Body of pancreas (tissue), 4 donors: ENCODE measurements around the gene UBE2J1. TPM values are rescaled to one million over a fixed set of nuclear protein-coding genes. Genes with fewer than 3 reads are reported as not detected.
"Not testable (repeated sequence)": the region's sequence is repeated elsewhere in the genome, so short reads cannot be mapped to it uniquely, and the experiment has no call there.

Experiments used
- ATAC-seq: fragments of 150-250 bp; one replicate; pipeline ENCODE4 v1.9.1; 2016
- DNase-seq, 4 donors: peaks; one replicate each; pipeline ENCODE4 v3.0.0-alpha.2; 2019
- H3K27ac ChIP-seq, 4 donors: fragments of 200-600 bp; sonication (generic); 1 replicate in 3 of 4; 2 replicates in 1 of 4; pipeline versions ENCODE4 v1.5.1 to v1.6.1; 2016 to 2019; ENCODE audit warnings: mild to moderate bottlenecking in 1 of 4, mixed read lengths in 1 of 4, moderate library complexity in 1 of 4
- H3K27me3 ChIP-seq, 2 donors: fragments of 200-600 bp; sonication (generic); one replicate each; pipeline ENCODE4 v1.6.0; 2016; ENCODE audit warnings: mild to moderate bottlenecking in 1 of 2
- H3K36me3 ChIP-seq, 2 donors: fragments of 200-600 bp; sonication (generic); replicated peaks in 1 of 2; 2 replicates each; pipeline ENCODE4 v1.5.1; 2016; ENCODE audit warnings: low read depth in 2 of 2; ENCODE audit not compliant: insufficient read depth in 1 of 2
- H3K4me1 ChIP-seq: fragments of 200-600 bp; sonication (generic); one replicate; pipeline ENCODE4 v1.6.0; 2016
- H3K4me3 ChIP-seq, 2 donors: fragments of 200-600 bp; sonication (generic); 1 replicate in 1 of 2; 2 replicates in 1 of 2; pipeline ENCODE4 v1.5.1; 2016 to 2019
- H3K9me3 ChIP-seq, 3 donors: fragments of 200-600 bp; sonication (generic); 1 replicate in 2 of 3; 2 replicates in 1 of 3; pipeline ENCODE4 v1.5.1; 2016
- POLR2A ChIP-seq, 3 donors: fragments of 450-650 bp; IDR thresholded peaks; one replicate each; pipeline ENCODE4 v1.6.1; 2016; ENCODE audit warnings: antibody characterized with exemption in 3 of 3, mild to moderate bottlenecking in 2 of 3
- WGBS, 2 donors: methylation state at CpG; one replicate each; pipeline ENCODE4 v1.1.5; 2017; 5-methylcytosine and 5-hydroxymethylcytosine counted together
- intact Hi-C: fragments of 100-400 bp; cut with DNase I; formaldehyde crosslinking; loops from one replicate; pipeline ENCODE4 v1.15.1; 2023
- total RNA-seq, 2 donors: library from RNA; depleted of rRNA; stranded (reverse); fragments of >200 nt; gene quantifications; one replicate each; pipeline ENCODE4 v1.1.0, GENCODE V29; 2016
- TF ChIP-seq, protein P1 (sequence below), 7 experiments: fragments of 450-650 bp in 4 of 7; fragments of 200-600 bp in 3 of 7; sonication (generic) in 3 of 7; IDR thresholded peaks; one replicate each; pipeline ENCODE4 v1.5.1; 2016 to 2019; ENCODE audit warnings: antibody characterized with exemption in 7 of 7

The UBE2J1 gene
- total RNA-seq, 2 donors from 2014 or later = 23.4 to 27.8 TPM

DNA sequence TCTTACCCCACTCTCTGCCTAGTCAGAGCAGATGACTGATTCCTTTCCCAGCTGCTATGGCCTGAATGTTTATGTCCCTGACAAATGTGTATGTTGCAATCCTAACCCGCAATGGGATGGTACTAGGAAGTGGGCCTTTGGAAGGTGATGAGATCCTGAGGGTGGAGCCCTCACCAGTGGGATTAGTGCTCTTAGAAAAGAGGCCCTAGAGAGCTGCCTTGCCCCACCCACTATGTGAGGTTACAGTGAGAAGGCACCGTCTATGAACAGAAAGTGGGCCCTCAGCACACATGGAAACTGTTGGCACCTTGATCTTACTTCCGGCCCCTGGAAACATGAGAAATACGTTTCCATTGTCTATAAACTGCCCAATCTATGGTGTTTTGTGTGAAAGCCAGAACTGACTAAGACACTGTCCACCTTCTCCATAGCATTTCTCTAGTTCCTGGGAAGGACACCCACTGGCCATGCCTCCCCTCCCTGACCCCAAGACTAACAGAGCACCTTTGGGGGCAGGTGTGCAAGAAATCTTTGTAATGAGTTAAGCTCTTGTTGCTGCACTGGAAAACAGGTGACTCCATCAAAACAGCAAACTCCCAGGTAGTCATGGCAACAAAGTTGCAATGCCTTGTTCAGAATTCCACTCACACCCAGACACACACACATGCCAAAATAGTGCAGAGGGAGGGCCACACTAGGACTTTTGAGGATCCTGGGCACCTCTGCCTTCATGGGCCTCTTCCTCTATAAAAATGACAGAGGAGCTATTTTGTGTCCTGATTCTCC is 53.6 kb downstream of the UBE2J1 start:
- ATAC-seq = no peak
- DNase-seq = no peak
- Histone ChIP-seq H3K9me3 (no peaks in the 10 kb centered on the region), H3K4me3 (no peak overlapping the region), H3K27ac (no peak overlapping the region), H3K4me1 (no peaks in the 10 kb centered on the region), H3K36me3 (no peaks in the 10 kb centered on the region), H3K27me3 (no peaks in the 10 kb centered on the region)
- no peak for TF ChIP-seq POLR2A (IDR thresholded peaks at IDR 0.05)
- TF ChIP-seq, protein P1, sequence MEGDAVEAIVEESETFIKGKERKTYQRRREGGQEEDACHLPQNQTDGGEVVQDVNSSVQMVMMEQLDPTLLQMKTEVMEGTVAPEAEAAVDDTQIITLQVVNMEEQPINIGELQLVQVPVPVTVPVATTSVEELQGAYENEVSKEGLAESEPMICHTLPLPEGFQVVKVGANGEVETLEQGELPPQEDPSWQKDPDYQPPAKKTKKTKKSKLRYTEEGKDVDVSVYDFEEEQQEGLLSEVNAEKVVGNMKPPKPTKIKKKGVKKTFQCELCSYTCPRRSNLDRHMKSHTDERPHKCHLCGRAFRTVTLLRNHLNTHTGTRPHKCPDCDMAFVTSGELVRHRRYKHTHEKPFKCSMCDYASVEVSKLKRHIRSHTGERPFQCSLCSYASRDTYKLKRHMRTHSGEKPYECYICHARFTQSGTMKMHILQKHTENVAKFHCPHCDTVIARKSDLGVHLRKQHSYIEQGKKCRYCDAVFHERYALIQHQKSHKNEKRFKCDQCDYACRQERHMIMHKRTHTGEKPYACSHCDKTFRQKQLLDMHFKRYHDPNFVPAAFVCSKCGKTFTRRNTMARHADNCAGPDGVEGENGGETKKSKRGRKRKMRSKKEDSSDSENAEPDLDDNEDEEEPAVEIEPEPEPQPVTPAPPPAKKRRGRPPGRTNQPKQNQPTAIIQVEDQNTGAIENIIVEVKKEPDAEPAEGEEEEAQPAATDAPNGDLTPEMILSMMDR (IDR thresholded peaks at IDR 0.05) = no peak
- intact Hi-C loops = no loop called here
- 74 to 82% methylated on average over 4 of the region's 4 CpGs for WGBS, 2 donors

DNA sequence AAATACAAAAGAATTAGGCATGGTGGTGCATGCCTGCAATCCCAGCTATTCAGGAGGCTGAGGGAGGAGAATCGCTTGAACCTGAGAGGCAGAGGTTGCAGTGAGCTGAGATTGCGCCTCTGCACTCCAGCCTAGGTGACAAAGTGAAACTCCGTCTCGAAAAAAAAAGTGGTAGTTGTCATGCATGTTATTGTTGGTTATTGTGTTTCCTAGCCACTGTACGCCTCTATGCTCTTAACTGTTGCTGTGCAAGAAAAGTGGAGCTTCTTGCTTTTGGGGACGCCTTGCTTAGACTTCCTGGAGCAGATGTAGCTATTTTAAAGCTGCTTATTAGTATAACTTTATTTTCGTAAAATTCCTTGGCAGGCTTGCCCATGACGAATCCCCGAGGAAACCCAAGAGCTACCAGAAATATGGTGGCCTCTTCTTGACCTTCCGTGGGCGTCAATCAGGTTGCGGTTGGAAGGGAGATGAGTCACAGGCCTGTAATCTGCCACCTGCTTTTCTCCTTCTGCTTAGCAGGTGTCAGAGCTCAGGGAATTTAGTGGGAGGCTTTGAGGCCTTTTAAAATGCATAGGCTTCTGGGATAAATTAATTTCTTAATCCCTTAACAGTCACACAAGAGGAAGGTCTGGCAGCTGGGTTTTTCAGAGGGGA is 54.7 kb downstream of the UBE2J1 start:
- H3K36me3 ChIP-seq = no peaks in the 10 kb centered on the region
- TF ChIP-seq, protein P1 (IDR thresholded peaks at IDR 0.05) = no peak
- no peak for TF ChIP-seq POLR2A (IDR thresholded peaks at IDR 0.05)
- no peak overlapping the region for H3K27ac ChIP-seq
- intact Hi-C loops = no loop called here
- H3K27me3 ChIP-seq = no peaks in the 10 kb centered on the region
- H3K9me3 ChIP-seq = no peaks in the 10 kb centered on the region
- DNase-seq = peak in 1 of 4 donors; percentile 48
- peak; percentile 68 for ATAC-seq
- no peaks in the 10 kb centered on the region for H3K4me1 ChIP-seq
- no peak overlapping the region for H3K4me3 ChIP-seq
- WGBS, 2 donors = 77 to 84% methylated on average over 12 of the region's 12 CpGs

DNA sequence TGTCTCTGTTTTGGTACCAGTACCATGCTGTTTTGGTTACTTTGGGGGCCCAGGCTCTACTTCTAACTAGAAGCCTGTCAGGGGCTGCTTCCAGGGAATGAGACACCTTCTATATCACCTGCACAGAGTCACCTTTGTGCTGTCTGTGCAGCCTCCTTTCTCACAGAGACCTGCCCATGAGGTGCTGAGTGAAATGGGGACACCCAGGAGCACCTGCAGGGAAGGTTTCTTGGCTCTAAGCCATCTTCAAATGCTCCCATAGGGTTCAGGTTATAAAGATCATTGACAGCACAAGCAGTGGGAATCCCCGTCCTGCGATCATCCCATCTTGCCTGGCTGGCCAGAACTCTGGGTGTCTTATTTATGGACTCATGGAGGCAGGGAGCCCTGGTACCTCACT is 56.5 kb downstream of the UBE2J1 start:
- TF ChIP-seq, protein P1 (IDR thresholded peaks at IDR 0.05) = no peak
- no peak for TF ChIP-seq POLR2A (IDR thresholded peaks at IDR 0.05)
- ATAC-seq (no peak), DNase-seq (no peak)
- intact Hi-C loops = no loop called here
- Histone ChIP-seq H3K36me3 (no peaks in the 10 kb centered on the region), H3K4me3 (no peak overlapping the region), H3K27ac (no peak overlapping the region), H3K9me3 (no peaks in the 10 kb centered on the region), H3K4me1 (no peaks in the 10 kb centered on the region), H3K27me3 (no peaks in the 10 kb centered on the region)
- WGBS, 2 donors = 86% methylated on average over 2 of the region's 2 CpGs

DNA sequence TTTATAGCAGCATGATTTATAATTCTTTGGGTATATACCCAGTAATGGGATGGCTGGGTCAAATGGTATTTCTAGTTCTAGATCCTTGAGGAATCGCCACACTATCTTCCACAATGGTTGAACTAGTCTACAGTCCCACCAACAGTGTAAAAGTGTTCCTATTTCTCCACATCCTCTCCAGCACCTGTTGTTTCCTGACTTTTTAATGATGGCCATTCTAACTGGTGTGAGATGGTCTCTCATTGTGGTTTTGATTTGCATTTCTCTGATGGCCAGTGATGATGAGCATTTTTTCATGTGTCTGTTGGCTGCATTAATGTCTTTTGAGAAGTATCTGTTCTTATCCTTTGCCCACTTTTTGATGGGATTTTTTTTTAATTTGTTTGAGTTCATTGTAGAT is 57.4 kb downstream of the UBE2J1 start:
- H3K4me3 ChIP-seq, H3K27ac ChIP-seq, H3K9me3 ChIP-seq, intact Hi-C loops, DNase-seq, H3K36me3 ChIP-seq, H3K27me3 ChIP-seq, ATAC-seq, H3K4me1 ChIP-seq: not testable (repeated sequence)
- 71 to 86% methylated on average over 1 of the region's 1 CpG for WGBS, 2 donors

DNA sequence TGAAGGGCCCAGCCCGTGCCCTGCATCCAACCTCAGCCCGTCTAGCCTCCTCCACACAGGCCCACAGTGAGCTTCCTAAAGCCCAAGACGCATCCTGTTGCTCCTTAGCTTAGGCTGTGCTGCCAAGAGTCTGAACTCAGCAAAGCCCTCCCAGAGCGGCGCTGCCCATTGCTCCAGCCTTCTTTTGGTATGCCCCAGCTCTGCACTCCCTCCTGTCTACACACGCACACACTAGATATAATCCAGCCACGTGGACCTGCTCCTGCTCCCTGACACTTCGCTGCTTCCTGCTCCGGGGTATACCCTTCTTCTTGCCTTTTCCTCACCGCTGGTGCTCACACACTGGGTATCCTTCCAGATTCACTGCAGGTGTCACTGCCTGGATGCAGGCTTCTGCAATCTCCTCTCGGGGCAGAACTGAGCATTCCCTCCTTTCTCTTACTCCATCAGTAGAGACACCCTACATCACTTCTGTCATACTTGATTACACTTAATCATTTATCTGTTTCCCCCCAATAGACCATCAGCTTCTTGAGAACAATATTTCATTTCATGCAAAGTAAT is 61.2 kb downstream of the UBE2J1 start:
- intact Hi-C loops = no loop called here
- no peak overlapping the region for H3K27ac ChIP-seq
- ATAC-seq = no peak
- no peak for TF ChIP-seq POLR2A (IDR thresholded peaks at IDR 0.05)
- TF ChIP-seq, protein P1 (IDR thresholded peaks at IDR 0.05) = no peak
- 88 to 96% methylated on average over 11 of the region's 11 CpGs for WGBS, 2 donors
- no peaks in the 10 kb centered on the region for H3K27me3 ChIP-seq
- H3K36me3 ChIP-seq = no peaks in the 10 kb centered on the region
- H3K9me3 ChIP-seq = no peaks in the 10 kb centered on the region
- H3K4me1 ChIP-seq = no peaks in the 10 kb centered on the region
- no peak overlapping the region for H3K4me3 ChIP-seq
- no peak for DNase-seq
